Measurements from ENCODE around the gene TRPM5. TPM values are rescaled to one million over a fixed set of nuclear protein-coding genes. Genes with fewer than 3 reads are reported as not detected.

The TRPM5 gene, protein sequence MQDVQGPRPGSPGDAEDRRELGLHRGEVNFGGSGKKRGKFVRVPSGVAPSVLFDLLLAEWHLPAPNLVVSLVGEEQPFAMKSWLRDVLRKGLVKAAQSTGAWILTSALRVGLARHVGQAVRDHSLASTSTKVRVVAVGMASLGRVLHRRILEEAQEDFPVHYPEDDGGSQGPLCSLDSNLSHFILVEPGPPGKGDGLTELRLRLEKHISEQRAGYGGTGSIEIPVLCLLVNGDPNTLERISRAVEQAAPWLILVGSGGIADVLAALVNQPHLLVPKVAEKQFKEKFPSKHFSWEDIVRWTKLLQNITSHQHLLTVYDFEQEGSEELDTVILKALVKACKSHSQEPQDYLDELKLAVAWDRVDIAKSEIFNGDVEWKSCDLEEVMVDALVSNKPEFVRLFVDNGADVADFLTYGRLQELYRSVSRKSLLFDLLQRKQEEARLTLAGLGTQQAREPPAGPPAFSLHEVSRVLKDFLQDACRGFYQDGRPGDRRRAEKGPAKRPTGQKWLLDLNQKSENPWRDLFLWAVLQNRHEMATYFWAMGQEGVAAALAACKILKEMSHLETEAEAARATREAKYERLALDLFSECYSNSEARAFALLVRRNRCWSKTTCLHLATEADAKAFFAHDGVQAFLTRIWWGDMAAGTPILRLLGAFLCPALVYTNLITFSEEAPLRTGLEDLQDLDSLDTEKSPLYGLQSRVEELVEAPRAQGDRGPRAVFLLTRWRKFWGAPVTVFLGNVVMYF (N-terminal part only)
- total RNA-seq = 0.09 TPM in 2 replicates
- long read RNA-seq = 0 reads

DNA sequence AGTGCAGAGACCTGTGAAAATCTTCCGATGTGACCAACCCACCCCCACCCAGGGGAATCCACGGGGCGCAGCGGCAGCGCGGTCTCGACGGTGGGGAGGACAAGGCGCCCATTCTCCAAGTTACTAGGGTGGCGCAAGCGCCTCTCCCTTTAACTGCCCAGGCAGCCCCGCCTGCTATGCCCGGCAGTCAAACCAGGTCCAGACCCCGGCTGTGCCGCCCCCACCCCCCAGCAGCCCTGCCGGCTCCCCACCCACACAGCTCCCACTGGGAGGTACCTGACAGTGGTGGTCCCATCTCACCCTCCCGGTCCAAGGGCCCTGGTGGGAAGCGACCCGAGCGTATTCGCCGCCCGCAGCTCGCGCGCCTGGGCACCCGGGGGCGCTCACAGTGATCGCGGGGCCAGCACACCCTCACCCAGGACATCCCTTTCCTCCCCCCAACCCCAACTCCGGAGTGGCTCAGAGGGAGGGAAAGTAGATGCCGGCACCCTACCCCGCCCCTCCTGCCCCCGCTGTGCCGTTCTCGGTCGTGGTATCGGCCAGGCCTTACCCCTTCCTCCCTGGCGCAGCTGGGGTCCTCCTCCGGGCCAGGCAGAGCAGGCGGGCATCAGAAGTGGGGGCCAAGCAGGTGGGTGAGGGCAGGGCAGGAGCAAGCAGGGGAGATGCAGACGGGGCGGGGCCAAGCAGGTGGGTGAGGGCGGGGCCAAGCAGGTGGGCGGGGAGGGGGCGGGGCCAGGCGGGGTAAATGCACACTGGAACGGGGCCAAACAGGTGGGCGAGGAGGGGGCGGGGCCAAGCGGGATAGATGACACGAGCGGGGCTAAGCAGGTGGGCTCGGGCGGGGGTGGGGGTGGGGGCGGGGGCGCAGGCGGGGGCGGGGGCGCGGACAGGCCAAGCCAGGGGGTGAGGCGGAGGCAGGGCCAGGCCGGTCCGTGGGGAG is at the start of gene TRPM5:
TRPM5 (minus strand) TSS at position 634 of the 940 bp plus-strand sequence. CDS start 21,478 bp downstream, outside the sequence.
- no peak within 1 kb of the TSS for H3K4me3 Mint-ChIP-seq
- H3K27me3 Mint-ChIP-seq (ENCODE audit: low read depth) = peaks cover 78% of the 10 kb centered on the region
- peaks cover 3% of the 10 kb centered on the region for H3K9me3 Mint-ChIP-seq
- no peaks in the 10 kb centered on the region for H3K36me3 Mint-ChIP-seq (ENCODE audit: low read depth)
- no peak within 1 kb of the TSS for H3K27ac Mint-ChIP-seq (ENCODE audit: unreplicated experiment)
- no peak for TF ChIP-seq CTCF (conservative IDR thresholded peaks at IDR 0.05)
- no peak for DNase-seq (ENCODE audit: low read depth, low spot score)
- H3K4me1 Mint-ChIP-seq = no peaks in the 10 kb centered on the region

- DNase-seq (ENCODE audit: low read depth, low spot score) = no peak
- Mint-ChIP-seq H3K36me3 (ENCODE audit: low read depth) (peaks cover 4% of the 10 kb centered on the region), H3K9me3 (peaks cover 17% of the 10 kb centered on the region), H3K4me1 (no peaks in the 10 kb centered on the region), H3K4me3 (no peak overlapping the region), H3K27me3 (ENCODE audit: low read depth) (peaks cover 70% of the 10 kb centered on the region), H3K27ac (ENCODE audit: unreplicated experiment) (no peak overlapping the region)
- no peak for TF ChIP-seq CTCF (conservative IDR thresholded peaks at IDR 0.05)
Observed at GRCh38 chr11:2489083-2489482, 44.8 kb upstream of the TRPM5 start.

- H3K27ac Mint-ChIP-seq (ENCODE audit: unreplicated experiment) = no peak overlapping the region
- no peak for TF ChIP-seq CTCF (conservative IDR thresholded peaks at IDR 0.05)
- H3K27me3 Mint-ChIP-seq (ENCODE audit: low read depth) = peaks cover 71% of the 10 kb centered on the region
- peaks cover 13% of the 10 kb centered on the region for H3K9me3 Mint-ChIP-seq
- no peak for DNase-seq (ENCODE audit: low read depth, low spot score)
- H3K4me3 Mint-ChIP-seq = no peak overlapping the region
- H3K4me1 Mint-ChIP-seq = no peaks in the 10 kb centered on the region
- H3K36me3 Mint-ChIP-seq (ENCODE audit: low read depth) = peaks cover 4% of the 10 kb centered on the region
Observed at GRCh38 chr11:2488004-2488403, 43.7 kb upstream of the TRPM5 start.

- H3K27ac Mint-ChIP-seq (ENCODE audit: unreplicated experiment) = no peak overlapping the region
- TF ChIP-seq CTCF (conservative IDR thresholded peaks at IDR 0.05) = no peak
- DNase-seq (ENCODE audit: low read depth, low spot score) = no peak
- H3K4me1 Mint-ChIP-seq = no peaks in the 10 kb centered on the region
- peaks cover 13% of the 10 kb centered on the region for H3K36me3 Mint-ChIP-seq (ENCODE audit: low read depth)
- H3K9me3 Mint-ChIP-seq = peaks cover 25% of the 10 kb centered on the region
- peaks cover 74% of the 10 kb centered on the region for H3K27me3 Mint-ChIP-seq (ENCODE audit: low read depth)
- no peak overlapping the region for H3K4me3 Mint-ChIP-seq
Observed at GRCh38 chr11:2484576-2485125, 40.3 kb upstream of the TRPM5 start.

GRCh38 chr11:2483426-2483825 is 39.1 kb upstream of the TRPM5 start:
- peaks cover 9% of the 10 kb centered on the region for H3K36me3 Mint-ChIP-seq (ENCODE audit: low read depth)

More at GRCh38 chr11:2483426-2483825, 39.1 kb upstream of the TRPM5 start:
- no peak for DNase-seq (ENCODE audit: low read depth, low spot score)
- no peak overlapping the region for H3K27ac Mint-ChIP-seq (ENCODE audit: unreplicated experiment)
- H3K27me3 Mint-ChIP-seq (ENCODE audit: low read depth) = peaks cover 66% of the 10 kb centered on the region
- H3K4me3 Mint-ChIP-seq = no peak overlapping the region
- H3K9me3 Mint-ChIP-seq = peaks cover 22% of the 10 kb centered on the region
- no peaks in the 10 kb centered on the region for H3K4me1 Mint-ChIP-seq
- TF ChIP-seq CTCF (conservative IDR thresholded peaks at IDR 0.05) = no peak

All from neural crest cell (in vitro differentiated cells).